ENCODE data around the gene GAPDH. TPM values are rescaled to one million over a fixed set of nuclear protein-coding genes. Genes with fewer than 3 reads are reported as not detected.
A peak's percentile ranks its signal among the peaks of the same experiment; 100 is the strongest.
"Not testable (repeated sequence)": the region's sequence is repeated elsewhere in the genome, so short reads cannot be mapped to it uniquely, and the experiment has no call there.

Gene GAPDH
- total RNA-seq, 1 donor from 2014 or later = 5,167 TPM

DNA sequence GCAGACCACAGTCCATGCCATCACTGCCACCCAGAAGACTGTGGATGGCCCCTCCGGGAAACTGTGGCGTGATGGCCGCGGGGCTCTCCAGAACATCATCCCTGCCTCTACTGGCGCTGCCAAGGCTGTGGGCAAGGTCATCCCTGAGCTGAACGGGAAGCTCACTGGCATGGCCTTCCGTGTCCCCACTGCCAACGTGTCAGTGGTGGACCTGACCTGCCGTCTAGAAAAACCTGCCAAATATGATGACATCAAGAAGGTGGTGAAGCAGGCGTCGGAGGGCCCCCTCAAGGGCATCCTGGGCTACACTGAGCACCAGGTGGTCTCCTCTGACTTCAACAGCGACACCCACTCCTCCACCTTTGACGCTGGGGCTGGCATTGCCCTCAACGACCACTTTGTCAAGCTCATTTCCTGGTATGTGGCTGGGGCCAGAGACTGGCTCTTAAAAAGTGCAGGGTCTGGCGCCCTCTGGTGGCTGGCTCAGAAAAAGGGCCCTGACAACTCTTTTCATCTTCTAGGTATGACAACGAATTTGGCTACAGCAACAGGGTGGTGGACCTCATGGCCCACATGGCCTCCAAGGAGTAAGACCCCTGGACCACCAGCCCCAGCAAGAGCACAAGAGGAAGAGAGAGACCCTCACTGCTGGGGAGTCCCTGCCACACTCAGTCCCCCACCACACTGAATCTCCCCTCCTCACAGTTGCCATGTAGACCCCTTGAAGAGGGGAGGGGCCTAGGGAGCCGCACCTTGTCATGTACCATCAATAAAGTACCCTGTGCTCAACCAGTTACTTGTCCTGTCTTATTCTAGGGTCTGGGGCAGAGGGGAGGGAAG lies 3.5 kb downstream of the GAPDH start:
- H3K9me3 Mint-ChIP-seq (ENCODE audit: unreplicated experiment); H3K9me3 ChIP-seq (ENCODE audit: insufficient read depth, low read depth, low read length); H3K4me3 ChIP-seq (ENCODE audit: insufficient read depth, low read depth, low read length); H3K27me3 ChIP-seq (ENCODE audit: insufficient read depth, low read length); FAIRE-seq; H3K27me3 Mint-ChIP-seq (ENCODE audit: low read depth, unreplicated experiment); H2AFZ ChIP-seq (ENCODE audit: low read depth, low read length): not testable (repeated sequence)
- H3K4me1 ChIP-seq (ENCODE audit: insufficient read depth, low read length) = peaks cover 48% of the 10 kb centered on the region
- TF ChIP-seq CTCF (IDR thresholded peaks at IDR 0.05; ENCODE audit: insufficient read depth, low read depth, low read length) = peak; percentile 71
- Mint-ChIP-seq H3K36me3 (ENCODE audit: low read depth, unreplicated experiment) (peaks cover 31% of the 10 kb centered on the region), H3K4me1 (ENCODE audit: low read depth, unreplicated experiment) (peaks cover 23% of the 10 kb centered on the region), H3K27ac (ENCODE audit: unreplicated experiment) (peak overlapping the region; percentile 87), H3K4me3 (ENCODE audit: unreplicated experiment) (peak overlapping the region; percentile 89)
- peak overlapping the region; percentile 35 for H3K27ac ChIP-seq (ENCODE audit: low read depth, low read length)
- peaks cover 48% of the 10 kb centered on the region for H3K79me2 ChIP-seq (ENCODE audit: insufficient read depth, low read length)
- peak overlapping the region; percentile 98 for H3K9ac ChIP-seq (ENCODE audit: low read length)
- H3K36me3 ChIP-seq (ENCODE audit: insufficient read depth, low read length) = peaks cover 29% of the 10 kb centered on the region
- peak; percentile 62 for DNase-seq (ENCODE audit: low read depth)
- peaks cover 65% of the 10 kb centered on the region for H4K20me1 ChIP-seq (ENCODE audit: insufficient read depth, low read length)
- H3K4me2 ChIP-seq (ENCODE audit: low read length) = peak overlapping the region; percentile 99

GRCh38 chr12:6538420-6539313 lies 4.3 kb downstream of the GAPDH start:
- peak overlapping the region; percentile 1 for H3K4me2 ChIP-seq (ENCODE audit: low read length)
- peaks cover 67% of the 10 kb centered on the region for H4K20me1 ChIP-seq (ENCODE audit: insufficient read depth, low read length)
- H3K27me3 ChIP-seq (ENCODE audit: insufficient read depth, low read length) = no peaks in the 10 kb centered on the region
- Mint-ChIP-seq H3K36me3 (ENCODE audit: low read depth, unreplicated experiment) (peaks cover 31% of the 10 kb centered on the region), H3K4me1 (ENCODE audit: low read depth, unreplicated experiment) (peaks cover 22% of the 10 kb centered on the region), H3K9me3 (ENCODE audit: unreplicated experiment) (no peaks in the 10 kb centered on the region), H3K27ac (ENCODE audit: unreplicated experiment) (peak overlapping the region; percentile 87), H3K27me3 (ENCODE audit: low read depth, unreplicated experiment) (no peaks in the 10 kb centered on the region), H3K4me3 (ENCODE audit: unreplicated experiment) (peak overlapping the region; percentile 89)
- DNase-seq (ENCODE audit: low read depth) (peak; percentile 45), FAIRE-seq (no peak)
- peak overlapping the region; percentile 36 for H3K9ac ChIP-seq (ENCODE audit: low read length)
- TF ChIP-seq EZH2 (IDR thresholded peaks at IDR 0.05; ENCODE audit: insufficient read depth, low read length) (no peak), CTCF (IDR thresholded peaks at IDR 0.05; ENCODE audit: insufficient read depth, low read depth, low read length) (no peak)
- H3K27ac ChIP-seq (ENCODE audit: low read depth, low read length) = peak overlapping the region; percentile 35
- peaks cover 32% of the 10 kb centered on the region for H3K36me3 ChIP-seq (ENCODE audit: insufficient read depth, low read length)
- H3K9me3 ChIP-seq (ENCODE audit: insufficient read depth, low read depth, low read length) = no peaks in the 10 kb centered on the region
- peaks cover 52% of the 10 kb centered on the region for H3K79me2 ChIP-seq (ENCODE audit: insufficient read depth, low read length)
- no peak overlapping the region for H3K4me3 ChIP-seq (ENCODE audit: insufficient read depth, low read depth, low read length)
- H3K4me1 ChIP-seq (ENCODE audit: insufficient read depth, low read length) = peaks cover 39% of the 10 kb centered on the region
- H2AFZ ChIP-seq (ENCODE audit: low read depth, low read length) = no peak overlapping the region

Measured in astrocyte (in vitro differentiated cells and primary cell).